Measurements from ENCODE around the gene PCDHGB3.
"Not testable (repeated sequence)": the region's sequence is repeated elsewhere in the genome, so short reads cannot be mapped to it uniquely, and the experiment has no call there.

The PCDHGB3 gene

GRCh38 chr5:141392429-141393198, 22.6 kb downstream of the PCDHGB3 start, which contains the start of gene PCDHGA8:
Gene PCDHGA8, plus strand, starts transcription at chr5:141392633. Its CDS starts 181 bp downstream, at chr5:141392814.
- no peak for DNase-seq (ENCODE audit: low spot score)

GRCh38 chr5:141393267-141393666, 23.2 kb downstream of the PCDHGB3 start:
- DNase-seq (ENCODE audit: low spot score), result no peak

GRCh38 chr5:141394401-141395187, 24.6 kb downstream of the PCDHGB3 start:
- DNase-seq (ENCODE audit: low spot score), result not testable (repeated sequence)

- DNase-seq (ENCODE audit: low spot score), result not testable (repeated sequence)
Observed at GRCh38 chr5:141397756-141398551, 27.9 kb downstream of the PCDHGB3 start, which contains the start of gene PCDHGB5. Gene PCDHGB5, plus strand, starts transcription at chr5:141397947. Its CDS starts 181 bp downstream, at chr5:141398128.

- no peak for DNase-seq (ENCODE audit: low spot score)
Observed at GRCh38 chr5:141398608-141399007, 28.6 kb downstream of the PCDHGB3 start.

- DNase-seq (ENCODE audit: low spot score), result no peak
Observed at GRCh38 chr5:141399555-141400258, 29.7 kb downstream of the PCDHGB3 start.

- DNase-seq (ENCODE audit: low spot score), result peak; percentile 58
Observed at GRCh38 chr5:141402553-141403243, 32.7 kb downstream of the PCDHGB3 start, which contains the start of gene PCDHGA9. Gene PCDHGA9, plus strand, starts transcription at chr5:141402778. Its CDS starts 175 bp downstream, at chr5:141402953.

- no peak for DNase-seq (ENCODE audit: low spot score)
Observed at GRCh38 chr5:141403387-141403786, 33.3 kb downstream of the PCDHGB3 start.

- DNase-seq (ENCODE audit: low spot score), result peak; percentile 77
Observed at GRCh38 chr5:141407790-141408505, 37.9 kb downstream of the PCDHGB3 start, which contains the start of gene PCDHGB6. Gene PCDHGB6, plus strand, starts transcription at chr5:141408021. Its CDS starts 182 bp downstream, at chr5:141408203.

- DNase-seq (ENCODE audit: low spot score), result no peak
Observed at GRCh38 chr5:141409598-141410306, 39.7 kb downstream of the PCDHGB3 start.

- DNase-seq (ENCODE audit: low spot score), result no peak
Observed at GRCh38 chr5:141411575-141411974, 41.5 kb downstream of the PCDHGB3 start.

- peak; percentile 67 for DNase-seq (ENCODE audit: low spot score)
Observed at GRCh38 chr5:141412854-141413539, 43.0 kb downstream of the PCDHGB3 start, which contains the start of gene PCDHGA10. Gene PCDHGA10, plus strand, starts transcription at chr5:141412987. Its CDS starts 189 bp downstream, at chr5:141413176.

- DNase-seq (ENCODE audit: low spot score), result no peak
Observed at GRCh38 chr5:141413540-141414069, 43.6 kb downstream of the PCDHGB3 start.

- DNase-seq (ENCODE audit: low spot score), result not testable (repeated sequence)
Observed at GRCh38 chr5:141414548-141415274, 44.7 kb downstream of the PCDHGB3 start.

GRCh38 chr5:141415275-141415618, 45.2 kb downstream of the PCDHGB3 start:
- DNase-seq (ENCODE audit: low spot score), result not testable (repeated sequence)

GRCh38 chr5:141417494-141418172, 47.6 kb downstream of the PCDHGB3 start, which contains the start of gene PCDHGB7:
Gene PCDHGB7, plus strand, starts transcription at chr5:141417677. Its CDS starts 183 bp downstream, at chr5:141417860.
- peak; percentile 67 for DNase-seq (ENCODE audit: low spot score)

Measured in iPS-NIHi11 (cell line).